Non-pigmented ciliary epithelial cell (primary cell): ENCODE data around the gene ABCC1.

Experiments used
- DNase-seq: peaks from one replicate; pipeline ENCODE4 v3.0.0-alpha.2; 2010; ENCODE audit warnings: low read depth

Gene ABCC1

DNA sequence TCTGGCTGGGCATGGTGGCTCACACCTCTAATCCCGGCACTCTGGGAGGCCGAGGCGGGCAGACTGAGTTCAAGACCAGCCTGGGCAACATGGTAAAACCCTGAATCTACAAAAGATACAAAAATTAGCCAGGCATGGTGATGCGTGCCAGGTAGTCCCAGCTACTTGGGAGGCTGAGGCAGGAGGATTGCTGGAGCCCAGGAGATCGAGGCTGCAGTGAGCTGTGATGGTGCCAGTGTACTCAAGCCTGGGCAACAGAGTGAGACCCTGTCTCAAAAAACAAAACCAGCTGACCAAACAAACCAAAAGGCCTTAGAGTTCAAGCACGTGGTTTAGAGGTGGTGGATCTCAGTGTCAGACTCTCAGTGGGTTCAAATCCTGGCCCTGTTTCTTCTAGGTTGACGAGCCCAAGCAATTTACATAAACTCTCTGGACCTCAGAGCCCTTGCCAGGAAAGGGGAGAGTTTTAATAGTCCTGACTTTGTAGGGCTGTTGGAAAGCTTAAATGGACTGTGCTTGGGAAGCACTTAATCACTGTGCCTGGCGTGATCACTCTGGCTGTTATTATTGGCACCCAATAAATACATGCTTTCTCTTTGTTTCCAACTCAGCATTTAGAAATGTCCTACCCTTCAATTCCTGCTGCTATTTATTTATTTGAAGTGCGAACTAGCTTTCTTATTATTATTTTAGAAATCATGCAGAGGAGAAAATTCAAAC lies 44.7 kb downstream of the ABCC1 start:
- no peak for DNase-seq

DNA sequence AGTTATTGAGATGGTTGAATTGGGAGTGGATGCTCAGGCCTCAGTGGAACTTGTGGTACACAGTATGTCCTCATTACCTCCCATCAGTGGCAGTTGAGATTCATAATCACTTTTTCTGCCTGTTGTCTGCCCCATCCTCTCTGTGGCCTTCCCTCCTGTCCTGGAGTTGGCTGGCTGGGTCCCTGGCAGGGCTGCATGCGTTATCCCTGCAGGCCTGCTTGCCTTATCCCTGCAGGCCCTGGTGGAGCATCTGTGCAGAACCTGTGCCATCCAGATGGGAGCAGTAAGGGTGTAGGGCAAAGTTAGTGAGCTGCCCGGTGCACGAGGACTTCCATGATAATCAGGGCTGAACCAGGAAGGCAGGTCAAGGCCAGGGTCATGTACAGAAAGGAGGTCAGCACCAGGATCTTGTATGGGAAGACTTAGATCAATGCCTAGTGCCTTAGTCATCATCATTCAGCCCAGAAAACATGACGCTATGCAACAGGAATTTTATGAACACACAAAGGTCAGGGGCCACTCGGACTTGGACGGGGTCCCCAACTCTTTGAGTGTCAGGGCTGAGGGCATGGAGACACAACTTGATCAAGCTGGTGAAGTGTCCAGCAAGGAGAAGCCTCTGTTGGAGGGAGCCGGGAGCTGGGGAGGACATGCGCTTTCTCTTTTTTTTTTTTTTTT lies 47.2 kb downstream of the ABCC1 start:
- DNase-seq, result no peak

DNA sequence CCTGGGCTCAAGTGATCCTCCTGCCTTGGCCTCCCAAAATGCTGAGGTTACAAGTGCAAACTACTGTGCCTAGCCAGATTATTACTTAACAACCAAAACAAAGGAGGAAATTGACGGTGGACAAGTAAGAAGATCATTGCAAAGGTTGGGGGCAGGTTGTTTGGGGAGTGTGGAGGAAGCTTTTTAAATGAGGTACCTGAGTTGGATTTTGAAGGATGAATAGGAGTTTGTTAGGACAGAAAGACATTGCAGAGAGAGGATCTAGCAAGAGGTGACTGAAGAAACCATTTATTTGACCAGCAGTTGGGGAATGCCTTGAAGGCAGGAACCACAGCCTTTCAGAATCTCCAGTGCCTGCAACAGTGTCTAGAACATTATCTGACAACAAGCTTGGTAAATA lies 51.3 kb downstream of the ABCC1 start:
- DNase-seq, result no peak

DNA sequence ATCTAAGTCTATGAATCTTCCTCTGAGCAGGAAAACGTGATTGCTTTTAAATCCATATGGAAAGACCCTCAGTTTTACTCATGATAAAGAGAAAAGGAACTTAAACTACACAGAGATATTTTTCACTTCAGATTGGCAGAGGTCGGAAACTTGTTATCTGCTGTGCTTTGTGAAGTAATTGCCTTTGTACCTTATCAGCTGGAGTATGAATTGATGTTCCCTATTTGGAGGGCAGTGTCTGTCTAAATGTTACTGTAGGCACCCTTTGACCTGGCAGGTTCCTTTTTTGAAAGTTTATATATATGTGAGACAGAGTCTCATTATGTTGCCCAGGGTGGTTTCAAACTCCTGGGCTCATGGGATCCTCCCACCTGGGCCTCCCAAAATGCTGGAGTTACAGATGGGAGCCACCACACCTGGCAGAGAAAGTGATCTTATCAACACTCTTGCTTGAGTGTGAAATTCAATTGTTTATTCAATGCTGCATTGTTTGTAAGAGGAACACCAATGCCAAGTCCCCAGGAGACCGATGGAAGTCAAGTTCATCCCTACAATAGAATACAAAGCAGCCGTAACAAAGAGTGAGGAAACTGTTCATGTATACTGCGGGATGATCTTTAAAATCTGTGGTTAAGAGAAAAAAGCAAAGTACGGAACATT lies 52.3 kb downstream of the ABCC1 start:
- DNase-seq, result no peak

DNA sequence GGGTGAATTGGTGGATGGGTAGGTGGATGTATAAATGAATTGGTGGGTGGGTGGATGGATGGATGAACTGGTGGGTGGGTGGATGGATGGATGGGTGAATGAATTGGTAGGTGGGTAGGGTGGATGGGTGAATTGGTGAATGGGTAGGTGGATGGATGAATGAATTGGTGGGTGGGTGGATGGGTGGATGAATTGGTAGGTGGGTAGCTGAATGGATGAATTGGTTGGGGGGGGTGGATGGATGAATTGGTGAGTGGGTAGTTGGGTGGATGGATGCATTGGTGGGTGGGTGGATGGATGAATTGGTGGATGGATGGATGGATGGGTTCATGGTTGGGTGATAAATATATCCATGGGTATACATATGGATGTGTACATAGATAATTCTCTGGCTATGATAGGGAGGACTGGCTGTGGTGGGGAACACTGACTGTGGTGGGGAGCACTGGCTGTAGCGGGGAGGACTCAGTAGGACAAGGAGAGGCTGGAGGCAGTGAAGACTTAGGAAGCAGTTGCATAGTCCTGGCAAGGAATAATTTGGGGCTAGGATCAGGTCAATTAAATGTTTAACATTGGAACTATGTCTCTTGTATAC lies 54.4 kb downstream of the ABCC1 start:
- DNase-seq, result no peak

DNA sequence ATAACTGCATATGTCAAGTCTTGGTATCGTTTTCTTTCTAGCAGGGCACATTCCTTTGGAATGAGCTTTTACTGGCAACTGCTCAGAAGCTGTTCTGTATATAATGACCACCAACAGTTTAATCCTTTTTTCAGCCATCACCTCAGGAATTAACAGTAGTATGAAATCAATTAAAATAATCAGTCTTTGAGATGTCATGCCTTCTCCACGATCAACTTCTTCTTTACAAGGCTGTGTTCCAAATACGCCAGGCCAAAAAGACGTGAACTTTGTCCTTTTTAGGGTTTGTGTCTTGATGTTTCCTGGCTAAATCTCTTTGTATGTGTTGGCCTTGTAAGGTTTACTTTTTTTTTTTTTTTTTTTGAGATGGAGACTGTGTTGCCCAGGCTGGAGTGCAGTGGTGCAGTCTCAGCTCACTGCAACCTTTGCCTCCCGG lies 54.9 kb downstream of the ABCC1 start:
- DNase-seq, result no peak

DNA sequence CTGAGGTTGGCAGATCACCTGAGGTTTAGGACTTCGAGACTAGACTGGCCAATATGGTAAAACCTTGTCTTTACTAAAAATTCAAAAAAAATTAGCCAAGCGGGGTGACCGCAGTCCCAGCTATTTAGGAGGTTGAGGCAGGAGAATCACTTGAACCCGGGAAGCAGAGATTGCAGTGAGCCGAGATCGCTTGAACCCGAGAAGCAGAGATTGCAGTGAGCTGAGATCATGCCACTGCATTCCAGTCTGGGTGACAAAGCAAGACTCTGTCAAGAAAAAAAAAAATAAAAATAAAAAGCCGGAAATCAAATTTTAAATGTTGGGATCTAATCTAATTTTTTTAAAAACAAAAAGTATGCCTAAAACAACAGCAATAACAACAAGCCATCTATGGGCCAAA lies 56.3 kb downstream of the ABCC1 start:
- DNase-seq, result no peak

DNA sequence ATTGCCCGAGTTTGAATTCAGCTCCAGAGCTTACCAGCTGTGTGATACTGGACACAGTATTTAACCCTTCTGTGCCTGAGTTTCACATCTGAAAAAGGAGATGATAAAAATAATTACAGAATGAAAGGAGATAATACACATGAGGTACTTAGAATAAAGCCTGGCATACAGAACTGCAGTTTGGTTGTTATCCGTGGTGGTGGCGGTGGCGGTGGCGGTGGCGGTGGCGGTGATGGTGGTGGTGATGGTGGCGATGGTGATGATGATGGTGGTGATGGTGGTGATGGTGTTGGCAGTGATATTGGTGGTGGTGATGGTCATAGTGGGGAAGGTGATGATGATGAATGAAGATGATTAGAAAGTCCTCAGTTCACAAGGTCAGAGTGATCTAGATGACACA lies 57.2 kb downstream of the ABCC1 start:
- no peak for DNase-seq

DNA sequence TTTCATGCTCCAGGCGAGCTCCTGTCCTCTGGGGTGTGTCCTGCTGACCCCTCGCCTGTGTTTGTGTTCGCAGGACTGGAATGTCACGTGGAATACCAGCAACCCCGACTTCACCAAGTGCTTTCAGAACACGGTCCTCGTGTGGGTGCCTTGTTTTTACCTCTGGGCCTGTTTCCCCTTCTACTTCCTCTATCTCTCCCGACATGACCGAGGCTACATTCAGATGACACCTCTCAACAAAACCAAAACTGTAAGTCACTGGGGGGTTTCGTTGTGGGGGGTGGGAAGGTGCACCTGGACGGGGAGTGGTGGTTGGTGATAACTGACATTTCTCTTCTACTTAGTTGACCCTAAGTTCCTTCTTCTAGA lies 58.3 kb downstream of the ABCC1 start:
- no peak for DNase-seq

DNA sequence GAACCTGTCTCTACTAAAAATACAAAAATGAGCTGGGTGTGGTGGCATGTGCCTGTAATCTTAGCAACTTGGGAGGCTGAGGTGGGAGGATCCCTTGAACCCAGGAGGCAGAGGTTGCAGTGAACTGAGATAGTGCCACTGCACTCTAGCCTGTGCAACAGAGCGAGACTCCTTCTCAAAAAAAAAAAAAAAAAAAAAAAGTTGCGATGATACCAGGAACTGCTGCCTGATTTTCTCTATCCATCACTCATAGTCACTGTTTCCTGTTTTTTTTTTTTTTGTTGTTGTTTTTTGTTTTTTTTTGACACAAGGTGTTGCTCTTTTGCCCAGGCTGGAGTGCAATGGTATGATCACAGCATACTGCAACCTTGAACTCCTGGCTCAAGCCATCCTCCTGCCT lies 59.2 kb downstream of the ABCC1 start:
- DNase-seq, result no peak

DNA sequence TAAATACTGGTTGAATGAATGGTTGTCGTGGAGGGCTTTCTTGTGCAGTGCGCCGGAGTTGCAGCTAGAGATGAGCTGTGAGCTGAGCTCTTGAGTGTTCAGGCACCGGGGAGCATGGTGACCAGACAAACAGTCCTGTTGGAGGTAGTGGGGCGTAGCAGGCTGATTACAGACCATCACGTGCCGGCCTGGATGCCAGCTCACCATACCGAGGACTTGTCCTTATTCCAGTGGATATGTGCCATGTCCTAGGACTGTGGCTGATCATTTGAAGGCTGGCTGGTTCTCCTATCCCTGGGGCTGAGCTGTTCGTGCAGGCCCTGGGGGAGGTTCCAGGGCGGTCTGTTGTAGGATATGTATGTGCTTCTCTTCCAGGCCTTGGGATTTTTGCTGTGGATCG lies 60.0 kb downstream of the ABCC1 start:
- no peak for DNase-seq

DNA sequence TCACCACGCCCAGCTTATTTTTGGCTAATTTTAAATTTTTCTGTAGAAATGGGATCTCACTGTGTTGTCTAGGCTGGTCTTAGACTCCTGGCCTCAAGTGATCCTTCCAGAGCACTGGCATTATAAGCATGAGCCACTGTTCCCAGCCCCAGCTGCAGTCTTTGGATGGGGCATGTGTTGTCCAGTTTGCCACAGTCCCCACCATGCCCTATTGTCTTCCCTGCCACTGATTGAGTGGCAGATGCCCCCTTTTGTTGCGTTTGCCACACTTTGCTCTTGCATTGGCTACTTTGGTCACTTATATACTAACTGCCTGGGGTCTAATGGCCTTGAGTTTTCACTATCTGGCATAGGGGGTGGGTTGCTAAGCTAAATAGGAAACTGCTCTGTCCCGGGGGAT lies 60.8 kb downstream of the ABCC1 start:
- DNase-seq, result no peak

DNA sequence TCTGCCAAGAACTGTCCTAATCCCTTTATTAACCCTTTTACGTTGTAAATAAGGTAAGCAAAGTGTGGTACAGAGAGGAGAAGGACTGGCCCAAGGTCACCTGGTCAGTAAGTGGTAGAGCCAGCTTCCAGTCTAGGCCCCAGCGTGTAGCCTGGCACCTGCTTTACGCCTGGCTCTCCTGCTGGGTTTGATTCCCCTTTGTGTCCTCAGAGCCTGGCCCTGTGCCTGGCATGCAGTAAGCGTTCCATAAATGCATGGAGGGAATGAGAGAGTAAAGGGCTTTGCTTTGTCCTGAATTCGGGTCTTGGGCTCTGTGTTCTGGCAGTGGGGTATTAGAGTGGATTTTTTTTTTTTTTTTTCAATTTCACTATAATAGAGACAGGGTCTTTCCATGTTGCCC lies 62.7 kb downstream of the ABCC1 start:
- no peak for DNase-seq

DNA sequence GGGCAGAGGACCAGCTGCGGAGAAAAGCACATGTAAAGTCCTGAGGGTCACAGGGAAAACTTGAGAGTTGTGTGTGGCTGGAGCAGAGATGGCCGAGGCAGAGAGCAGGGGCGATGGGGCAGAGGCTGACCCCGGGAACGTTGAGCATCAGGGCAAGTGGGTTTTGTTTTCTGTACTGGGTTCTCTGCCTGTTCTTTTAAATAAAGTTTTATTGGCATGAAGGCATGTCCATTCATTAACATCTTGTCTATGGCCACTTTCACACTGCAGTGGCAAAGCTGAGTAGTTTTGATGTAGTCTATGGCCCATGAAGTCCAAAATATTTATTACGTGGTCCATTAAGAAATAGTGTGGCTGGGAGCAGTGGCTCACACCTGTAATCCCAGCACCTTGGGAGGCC lies 64.4 kb downstream of the ABCC1 start:
- no peak for DNase-seq

DNA sequence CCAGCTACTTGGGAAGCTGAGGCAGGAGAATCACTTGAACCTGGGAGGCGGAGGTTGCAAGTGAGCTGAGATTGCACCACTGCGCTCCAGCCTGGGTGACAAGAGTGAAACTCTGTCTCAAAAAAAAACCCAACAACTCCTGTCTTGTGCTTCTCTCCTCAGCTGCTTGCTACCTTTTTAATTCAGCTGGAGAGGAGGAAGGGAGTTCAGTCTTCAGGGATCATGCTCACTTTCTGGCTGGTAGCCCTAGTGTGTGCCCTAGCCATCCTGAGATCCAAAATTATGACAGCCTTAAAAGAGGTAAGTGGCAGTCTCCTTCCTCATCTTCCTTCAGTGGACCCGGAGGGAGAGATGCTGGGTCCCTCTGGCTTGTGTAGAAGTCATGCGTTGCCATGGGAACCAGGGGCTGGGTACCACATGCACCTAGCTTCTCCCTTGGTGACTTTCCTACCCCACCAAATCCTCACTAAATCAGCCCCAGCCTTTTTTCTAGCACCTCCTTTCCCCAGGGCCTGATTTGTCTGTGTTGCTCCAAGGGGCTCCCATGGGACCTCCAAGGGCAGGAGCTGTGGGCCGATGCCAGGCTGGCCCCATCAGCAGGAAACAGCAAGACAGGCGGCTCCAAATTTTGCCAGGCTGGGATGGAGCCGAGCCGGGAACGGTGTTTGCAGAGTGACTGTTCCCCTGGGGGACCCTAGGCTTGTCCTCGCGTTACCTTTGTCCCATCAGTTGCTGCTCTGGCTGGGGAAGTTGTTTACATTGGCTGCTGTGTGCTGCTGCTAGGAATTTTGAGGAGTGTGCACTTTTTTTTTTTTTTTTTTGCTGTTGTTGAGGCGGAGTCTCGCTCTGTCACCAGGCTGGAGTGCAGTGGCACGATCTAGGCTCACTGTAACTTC lies 65.2 kb downstream of the ABCC1 start:
- DNase-seq, result no peak

DNA sequence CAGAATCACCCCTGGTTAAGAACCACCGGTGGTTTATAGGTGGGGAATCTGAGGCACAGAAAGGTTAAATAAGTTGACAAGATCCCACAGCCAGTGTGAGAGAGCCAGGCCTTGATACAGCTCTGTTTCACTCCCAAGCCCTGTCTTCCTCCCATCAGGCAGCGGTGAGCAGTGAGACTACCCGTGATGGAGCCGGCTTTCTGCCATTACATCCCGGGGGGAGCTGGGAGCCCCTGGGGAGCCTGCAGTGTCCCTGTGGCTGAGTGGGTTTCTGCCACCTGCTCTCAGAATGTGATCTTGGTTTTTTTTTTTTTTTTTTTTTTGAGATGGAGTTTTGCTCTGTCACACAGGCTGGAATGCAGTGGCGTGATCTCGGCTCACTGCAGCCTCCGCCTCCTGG lies 66.4 kb downstream of the ABCC1 start:
- DNase-seq, result no peak

DNA sequence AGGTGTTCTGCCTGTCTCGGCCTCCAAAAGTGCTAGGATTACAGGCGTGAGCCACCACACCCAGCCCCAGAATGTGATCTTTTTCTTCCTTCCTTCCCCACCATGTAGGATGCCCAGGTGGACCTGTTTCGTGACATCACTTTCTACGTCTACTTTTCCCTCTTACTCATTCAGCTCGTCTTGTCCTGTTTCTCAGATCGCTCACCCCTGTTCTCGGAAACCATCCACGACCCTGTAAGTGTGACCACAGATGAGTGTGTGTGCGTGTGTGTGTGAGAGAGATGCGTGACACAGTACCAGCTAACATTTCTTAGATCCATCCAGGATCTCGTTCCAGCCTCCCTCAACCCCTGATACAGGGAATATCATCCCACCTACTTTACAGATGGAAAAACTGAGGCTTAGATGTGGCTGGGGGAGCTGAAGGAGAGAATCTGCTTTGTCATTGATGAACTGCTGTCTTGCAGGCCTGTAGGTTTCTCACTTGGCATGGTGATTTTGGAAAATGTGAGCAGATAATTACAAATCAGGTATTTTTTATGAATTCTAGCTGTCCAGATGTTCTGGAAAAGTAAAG lies 67.1 kb downstream of the ABCC1 start:
- DNase-seq, result no peak

DNA sequence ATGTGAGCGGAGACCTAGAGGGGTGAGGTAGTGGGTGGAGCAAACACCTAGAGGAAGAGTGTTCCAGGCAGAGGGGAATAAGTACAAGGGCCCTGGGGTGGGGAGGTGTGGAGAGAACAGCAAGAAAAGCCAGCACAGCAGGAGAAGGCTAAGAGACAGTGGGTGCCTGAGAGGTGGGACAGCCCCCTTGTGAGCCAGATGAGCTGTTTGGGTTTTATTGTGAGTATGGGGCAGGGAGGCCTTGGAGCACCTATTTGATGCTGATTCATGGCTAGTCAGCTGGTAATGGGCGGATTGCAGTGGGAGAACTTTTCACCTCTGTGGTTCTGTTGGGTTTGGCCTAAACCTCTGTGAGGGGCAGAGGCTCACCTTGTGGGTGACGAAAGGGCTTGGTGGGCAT lies 68.4 kb downstream of the ABCC1 start:
- DNase-seq, result no peak

DNA sequence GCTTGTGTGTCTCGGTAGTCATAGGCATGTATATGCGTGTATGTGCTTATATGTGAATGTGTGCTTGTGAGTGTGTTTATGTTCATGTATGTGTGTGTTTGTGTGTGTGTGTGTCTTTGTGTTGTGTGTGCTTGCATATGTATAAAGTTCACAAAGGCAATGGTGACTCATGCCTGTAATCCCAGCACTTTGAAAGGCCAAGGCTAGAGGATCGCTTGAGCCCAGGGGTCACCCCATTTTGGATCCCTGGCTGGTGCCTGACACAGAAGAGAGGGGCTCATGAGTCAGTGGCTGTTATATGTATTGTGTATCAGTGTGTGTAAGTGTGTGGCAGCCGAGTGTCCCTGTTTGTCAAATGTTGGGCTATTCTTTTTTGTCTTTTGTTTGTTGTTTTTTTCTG lies 69.3 kb downstream of the ABCC1 start:
- no peak for DNase-seq

DNA sequence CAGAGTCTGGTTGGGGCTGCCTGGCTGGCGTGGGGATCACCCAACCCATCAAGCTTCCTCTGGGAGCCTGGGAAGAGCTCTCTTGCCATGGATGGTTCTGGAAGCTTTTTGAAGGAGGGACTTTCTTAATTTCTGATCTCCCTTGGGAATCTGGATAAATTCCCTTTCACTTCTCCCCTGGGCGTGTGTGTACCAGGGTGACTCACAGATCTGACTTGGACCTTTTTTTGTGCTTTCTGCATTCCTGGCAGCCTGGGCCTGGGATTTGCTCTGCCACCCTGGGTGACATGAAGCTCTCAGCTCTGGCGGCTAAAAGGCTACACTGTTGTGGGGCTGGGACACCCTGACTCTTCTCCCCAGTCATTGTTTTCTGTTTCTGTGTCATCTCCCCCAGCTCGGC lies 70.1 kb downstream of the ABCC1 start:
- no peak for DNase-seq

DNA sequence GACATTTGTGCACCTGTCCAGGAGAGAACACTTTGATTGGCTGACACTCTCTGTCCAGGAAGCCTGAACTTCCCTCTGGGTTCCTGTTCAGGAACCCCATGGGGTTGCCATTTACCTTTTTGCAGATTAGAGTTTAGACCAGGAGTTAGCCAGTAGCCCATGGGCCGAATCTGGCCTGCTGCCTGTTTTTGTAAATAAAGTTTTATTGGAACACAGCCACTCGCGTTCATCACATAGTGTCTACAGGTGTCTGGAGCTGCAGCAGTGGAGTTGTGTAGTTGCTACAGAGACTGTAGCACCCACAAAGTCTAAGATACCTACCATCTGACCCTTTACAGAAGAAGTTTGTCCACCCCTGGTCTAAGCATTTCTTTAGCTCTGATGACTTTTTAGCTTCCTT lies 70.9 kb downstream of the ABCC1 start:
- no peak for DNase-seq

DNA sequence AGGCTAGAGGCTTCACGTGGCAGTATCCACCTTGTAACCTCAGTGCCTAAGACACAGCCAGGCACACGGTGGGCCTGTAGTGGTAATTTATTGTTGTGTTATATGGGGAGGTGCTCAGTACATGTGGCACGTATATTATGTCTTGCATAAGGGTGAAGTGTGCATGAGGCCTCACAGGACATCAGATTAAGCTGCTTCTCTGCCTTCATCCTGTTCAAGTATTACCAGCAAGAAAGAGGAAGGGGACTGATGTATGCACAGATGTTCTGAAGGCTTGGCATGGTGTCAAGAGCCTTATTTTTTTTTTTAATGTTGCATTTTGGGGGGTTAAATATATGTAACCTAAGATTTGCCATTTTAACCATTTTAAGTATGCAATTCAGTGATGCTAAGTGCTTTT lies 71.6 kb downstream of the ABCC1 start:
- no peak for DNase-seq
